ENCODE results near the gene STARD3.
A peak's percentile ranks its signal among the peaks of the same experiment; 100 is the strongest.

The STARD3 gene

DNA sequence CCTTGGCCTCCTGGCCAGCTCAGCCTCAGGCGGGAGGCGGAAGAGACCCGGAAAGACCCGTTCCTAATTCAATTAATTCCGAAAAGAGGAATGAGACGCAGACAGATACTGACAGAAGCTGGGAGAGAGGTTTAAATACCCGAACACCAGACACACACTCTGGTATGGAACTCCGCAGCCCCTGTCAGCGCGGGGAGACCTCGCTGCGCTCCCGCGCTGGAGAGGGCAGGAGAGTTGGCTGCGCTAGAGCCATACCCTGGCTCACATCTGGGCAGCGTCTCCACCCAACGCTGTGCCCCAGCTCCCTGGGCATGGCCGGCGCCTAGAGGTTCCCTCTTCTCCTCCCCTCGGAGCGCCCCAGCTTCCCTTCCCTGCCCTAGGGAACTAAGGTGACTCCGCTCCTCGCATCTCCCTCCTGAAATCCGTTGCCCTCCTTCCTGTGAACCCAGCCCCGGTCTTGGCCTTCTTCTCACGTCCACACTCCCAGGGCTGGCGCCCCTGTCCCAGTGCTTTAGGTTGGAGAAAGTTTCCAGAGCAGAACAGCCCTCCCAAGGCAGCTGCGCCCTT lies 37.2 kb upstream of the STARD3 start:
- Histone ChIP-seq H3K4me1 (ENCODE audit: control insufficient read depth in 2 of 2, insufficient read depth in 1 of 2, low read depth in 1 of 2, low read length in 2 of 2) (no peaks in the 10 kb centered on the region), H2BK12ac (ENCODE audit: low read length) (no peak overlapping the region), H3K23ac (ENCODE audit: low read depth, low read length, poor library complexity) (peak overlapping the region; percentile 81), H3K27ac (replicated peaks; ENCODE audit: low read length) (no peak overlapping the region), H3K18ac (ENCODE audit: low read length) (no peak overlapping the region), H3K4ac (ENCODE audit: low read length) (no peak overlapping the region), H2AFZ (ENCODE audit: low read length) (no peak overlapping the region), H3K9me3 (replicated peaks in 1 of 2; ENCODE audit: control insufficient read depth in 2 of 2, insufficient read depth in 1 of 2, low read depth in 1 of 2, low read length in 2 of 2) (peaks cover 0 to 2% of the 10 kb centered on the region in 2 donors), H2BK15ac (ENCODE audit: low read length) (no peak overlapping the region), H2BK120ac (ENCODE audit: low read depth, low read length) (no peak overlapping the region), H3K9ac (ENCODE audit: low read depth, low read length, poor library complexity) (no peak overlapping the region), H3K27me3 (ENCODE audit: control insufficient read depth in 3 of 3, insufficient read depth in 3 of 3, low read depth in 1 of 3, low read length in 3 of 3) (peaks cover 85 to 100% (median 100%) of the 10 kb centered on the region in 3 experiments), H4K8ac (ENCODE audit: low read depth, low read length) (no peak overlapping the region), H4K91ac (ENCODE audit: low read depth, low read length, poor library complexity) (no peak overlapping the region), H3K14ac (ENCODE audit: low read length) (no peak overlapping the region), H3K4me3 (ENCODE audit: low read length in 2 of 2) (no peak overlapping the region), H3K4me2 (ENCODE audit: insufficient read depth, low read length, poor library complexity, severe bottlenecking) (no peak overlapping the region), H3K79me1 (ENCODE audit: low read depth, low read length) (no peaks in the 10 kb centered on the region), H3K36me3 (replicated peaks in 1 of 2; ENCODE audit: control insufficient read depth in 2 of 2, insufficient read depth in 2 of 2, low read length in 2 of 2) (no peaks in the 10 kb centered on the region), H2AK5ac (ENCODE audit: low read depth, low read length) (no peak overlapping the region), H2BK5ac (ENCODE audit: low read length) (no peak overlapping the region)
- WGBS, 2 donors (ENCODE audit: extremely low coverage in 2 of 2, insufficient read length in 2 of 2, insufficient replicate concordance in 1 of 2), result no CpG with 5 or more reads among the region's 28 CpGs
- no peak for DNase-seq (ENCODE audit: low spot score)

DNA sequence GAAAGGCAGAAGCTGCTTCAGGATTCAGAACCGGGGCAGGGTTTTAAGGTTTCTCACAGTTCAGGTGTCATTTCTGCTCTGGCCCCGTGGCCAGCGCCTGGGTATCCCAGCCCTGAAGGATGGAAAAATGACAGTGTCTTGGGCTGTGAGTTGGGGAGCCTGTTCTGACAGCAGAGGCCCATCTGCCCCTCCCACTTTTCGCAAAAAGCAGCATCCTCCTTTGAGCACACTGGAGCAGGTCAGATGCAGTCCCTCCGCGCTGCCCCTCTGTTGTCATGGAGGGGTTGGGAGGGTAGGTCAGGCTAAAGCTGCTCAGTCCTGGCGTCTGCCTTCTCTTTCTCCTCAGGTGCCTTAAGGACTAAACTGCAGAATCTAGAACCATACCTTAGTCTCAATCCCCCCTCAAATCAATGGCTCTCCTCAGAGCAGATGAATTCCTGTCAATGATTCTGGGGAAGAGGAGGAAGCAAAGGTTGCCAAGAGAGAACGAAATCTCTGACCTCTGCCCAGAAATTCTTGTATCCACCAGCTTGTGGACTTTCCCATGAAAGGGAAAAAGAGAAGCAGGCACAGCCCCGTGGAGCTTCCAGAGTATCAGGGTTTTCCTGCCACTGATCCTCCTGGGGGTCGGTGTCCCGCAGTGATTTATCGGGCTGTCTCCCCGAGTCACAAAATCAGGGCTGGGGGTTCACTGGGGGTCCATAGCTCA lies 36.5 kb upstream of the STARD3 start:
- Histone ChIP-seq H4K8ac (ENCODE audit: low read depth, low read length) (no peak overlapping the region), H3K9me3 (replicated peaks in 1 of 2; ENCODE audit: control insufficient read depth in 2 of 2, insufficient read depth in 1 of 2, low read depth in 1 of 2, low read length in 2 of 2) (peaks cover 0 to 2% of the 10 kb centered on the region in 2 donors), H2BK120ac (ENCODE audit: low read depth, low read length) (no peak overlapping the region), H3K4me3 (ENCODE audit: low read length in 2 of 2) (no peak overlapping the region), H3K27me3 (ENCODE audit: control insufficient read depth in 3 of 3, insufficient read depth in 3 of 3, low read depth in 1 of 3, low read length in 3 of 3) (peaks cover 88 to 100% (median 100%) of the 10 kb centered on the region in 3 experiments), H2AK5ac (ENCODE audit: low read depth, low read length) (no peak overlapping the region), H3K4me1 (ENCODE audit: control insufficient read depth in 2 of 2, insufficient read depth in 1 of 2, low read depth in 1 of 2, low read length in 2 of 2) (no peaks in the 10 kb centered on the region), H3K18ac (ENCODE audit: low read length) (no peak overlapping the region), H3K23ac (ENCODE audit: low read depth, low read length, poor library complexity) (peak overlapping the region; percentile 82), H4K91ac (ENCODE audit: low read depth, low read length, poor library complexity) (no peak overlapping the region), H2AFZ (ENCODE audit: low read length) (no peak overlapping the region), H3K36me3 (replicated peaks in 1 of 2; ENCODE audit: control insufficient read depth in 2 of 2, insufficient read depth in 2 of 2, low read length in 2 of 2) (no peaks in the 10 kb centered on the region), H3K9ac (ENCODE audit: low read depth, low read length, poor library complexity) (no peak overlapping the region), H3K27ac (replicated peaks; ENCODE audit: low read length) (no peak overlapping the region), H3K4me2 (ENCODE audit: insufficient read depth, low read length, poor library complexity, severe bottlenecking) (no peak overlapping the region), H3K4ac (ENCODE audit: low read length) (no peak overlapping the region), H2BK5ac (ENCODE audit: low read length) (no peak overlapping the region), H3K79me1 (ENCODE audit: low read depth, low read length) (no peaks in the 10 kb centered on the region), H2BK15ac (ENCODE audit: low read length) (no peak overlapping the region), H3K14ac (ENCODE audit: low read length) (no peak overlapping the region), H2BK12ac (ENCODE audit: low read length) (no peak overlapping the region)
- WGBS, 2 donors (ENCODE audit: extremely low coverage in 2 of 2, insufficient read length in 2 of 2, insufficient replicate concordance in 1 of 2), result no CpG with 5 or more reads among the region's 13 CpGs
- no peak for DNase-seq (ENCODE audit: low spot score)

DNA sequence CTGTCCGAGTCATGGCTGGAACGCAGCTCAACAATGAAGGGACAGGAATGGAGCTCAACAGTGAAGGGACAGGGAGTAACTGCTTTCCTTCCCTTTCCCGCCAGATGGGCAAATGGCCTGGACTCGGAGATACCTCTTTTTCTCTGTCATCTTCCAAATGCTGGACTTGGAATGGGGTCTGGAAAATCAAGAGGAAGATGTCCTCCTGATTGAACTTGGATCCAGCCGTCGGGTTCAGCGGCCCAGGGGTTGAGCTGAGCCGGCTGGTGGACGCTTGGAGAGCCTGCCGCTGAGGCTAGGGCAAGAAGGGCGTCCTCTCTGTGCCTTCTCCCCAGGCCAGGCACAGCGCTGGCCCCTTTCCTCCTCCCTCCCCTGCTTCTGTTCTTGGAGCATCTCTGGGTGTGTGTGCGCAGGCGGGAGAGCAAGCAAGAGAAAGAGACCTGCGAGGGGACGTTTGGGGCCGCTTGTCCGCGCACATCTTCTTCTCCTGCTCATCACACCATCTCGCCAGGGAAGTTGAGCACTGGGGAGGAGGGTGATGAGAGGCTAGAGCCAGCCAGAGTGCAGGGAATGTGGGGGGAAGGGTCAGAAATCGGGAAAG lies 35.8 kb upstream of the STARD3 start:
- Histone ChIP-seq H2AFZ (ENCODE audit: low read length) (no peak overlapping the region), H3K14ac (ENCODE audit: low read length) (peak overlapping the region; percentile 87), H4K91ac (ENCODE audit: low read depth, low read length, poor library complexity) (no peak overlapping the region), H3K79me1 (ENCODE audit: low read depth, low read length) (peaks cover 4% of the 10 kb centered on the region), H3K27ac (replicated peaks; ENCODE audit: low read length) (no peak overlapping the region), H3K4ac (ENCODE audit: low read length) (no peak overlapping the region), H2AK5ac (ENCODE audit: low read depth, low read length) (no peak overlapping the region), H3K9ac (ENCODE audit: low read depth, low read length, poor library complexity) (no peak overlapping the region), H3K23ac (ENCODE audit: low read depth, low read length, poor library complexity) (peak overlapping the region; percentile 82), H2BK15ac (ENCODE audit: low read length) (peak overlapping the region; percentile 14), H4K8ac (ENCODE audit: low read depth, low read length) (no peak overlapping the region), H3K4me2 (ENCODE audit: insufficient read depth, low read length, poor library complexity, severe bottlenecking) (no peak overlapping the region), H3K18ac (ENCODE audit: low read length) (no peak overlapping the region), H3K4me3 (ENCODE audit: low read length in 2 of 2) (no peak overlapping the region), H3K27me3 (ENCODE audit: control insufficient read depth in 3 of 3, insufficient read depth in 3 of 3, low read depth in 1 of 3, low read length in 3 of 3) (peaks cover 88 to 100% (median 100%) of the 10 kb centered on the region in 3 experiments), H2BK5ac (ENCODE audit: low read length) (no peak overlapping the region), H2BK12ac (ENCODE audit: low read length) (no peak overlapping the region), H2BK120ac (ENCODE audit: low read depth, low read length) (no peak overlapping the region), H3K36me3 (replicated peaks in 1 of 2; ENCODE audit: control insufficient read depth in 2 of 2, insufficient read depth in 2 of 2, low read length in 2 of 2) (no peaks in the 10 kb centered on the region), H3K4me1 (ENCODE audit: control insufficient read depth in 2 of 2, insufficient read depth in 1 of 2, low read depth in 1 of 2, low read length in 2 of 2) (peaks cover 2 to 4% of the 10 kb centered on the region in 2 donors), H3K9me3 (replicated peaks in 1 of 2; ENCODE audit: control insufficient read depth in 2 of 2, insufficient read depth in 1 of 2, low read depth in 1 of 2, low read length in 2 of 2) (peaks cover 0 to 3% of the 10 kb centered on the region in 2 donors)
- WGBS, 2 donors (ENCODE audit: extremely low coverage in 2 of 2, insufficient read length in 2 of 2, insufficient replicate concordance in 1 of 2), result no CpG with 5 or more reads among the region's 21 CpGs
- DNase-seq (ENCODE audit: low spot score), result no peak

All from neuronal stem cell (in vitro differentiated cells).